Measurements from ENCODE around the gene RAB23. TPM values are rescaled to one million over a fixed set of nuclear protein-coding genes. Genes with fewer than 3 reads are reported as not detected.
"Not testable (repeated sequence)": the region's sequence is repeated elsewhere in the genome, so short reads cannot be mapped to it uniquely, and the experiment has no call there.

RAB23 gene
- total RNA-seq, 1 experiment from 2014 or later, result 13.8 TPM

DNA sequence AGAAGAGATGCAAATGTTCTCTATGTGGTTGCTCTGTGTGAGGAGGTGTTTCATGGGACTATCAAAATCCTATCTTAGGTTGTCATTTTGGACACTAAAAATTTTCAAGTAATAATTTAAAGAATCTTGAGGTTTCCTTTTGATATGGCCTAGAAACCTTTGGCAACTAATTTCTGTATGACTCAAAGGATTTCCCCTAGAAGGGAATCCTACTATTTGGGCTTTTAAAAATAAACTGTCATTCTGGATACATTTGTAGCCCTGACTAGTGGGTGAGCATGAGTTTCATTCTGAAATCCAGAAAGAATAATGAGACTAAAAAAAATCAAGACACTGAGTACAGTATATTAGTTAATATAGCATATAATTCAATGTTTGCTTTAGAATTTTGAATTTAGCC lies 25.5 kb upstream of the RAB23 start:
- DNase-seq, result no peak
- intact Hi-C loops (cut with micrococcal nuclease; ENCODE audit: unreplicated experiment), result no loop called here
- H3K4me2 ChIP-seq, result no peak overlapping the region
- H3K4me1 ChIP-seq (replicated peaks; ENCODE audit: insufficient read depth), result peaks cover 5% of the 10 kb centered on the region
- H3K9me2 ChIP-seq (ENCODE audit: insufficient read depth), result no peaks in the 10 kb centered on the region
- H3F3A ChIP-seq (ENCODE audit: insufficient read depth, low read depth), result no peaks in the 10 kb centered on the region
- H3K4me3 ChIP-seq, result no peak overlapping the region
- H3K36me3 ChIP-seq (ENCODE audit: low read depth), result no peaks in the 10 kb centered on the region
- no peaks in the 10 kb centered on the region for H3K9me3 ChIP-seq (ENCODE audit: insufficient read depth, low read depth)
- ChIA-PET POLR2A (ENCODE audit: unreplicated experiment) (no interaction called here), CTCF (no interaction called here)
- H2AFZ ChIP-seq, result no peak overlapping the region
- no peaks in the 10 kb centered on the region for H4K20me1 ChIP-seq (ENCODE audit: insufficient read depth)
- H3K27ac ChIP-seq, result no peak overlapping the region
- no peaks in the 10 kb centered on the region for H3K27me3 ChIP-seq (ENCODE audit: insufficient read depth, low read depth)
- BruUV-seq (replicated peaks), result no TSS peak
- TF ChIP-seq, protein P1, sequence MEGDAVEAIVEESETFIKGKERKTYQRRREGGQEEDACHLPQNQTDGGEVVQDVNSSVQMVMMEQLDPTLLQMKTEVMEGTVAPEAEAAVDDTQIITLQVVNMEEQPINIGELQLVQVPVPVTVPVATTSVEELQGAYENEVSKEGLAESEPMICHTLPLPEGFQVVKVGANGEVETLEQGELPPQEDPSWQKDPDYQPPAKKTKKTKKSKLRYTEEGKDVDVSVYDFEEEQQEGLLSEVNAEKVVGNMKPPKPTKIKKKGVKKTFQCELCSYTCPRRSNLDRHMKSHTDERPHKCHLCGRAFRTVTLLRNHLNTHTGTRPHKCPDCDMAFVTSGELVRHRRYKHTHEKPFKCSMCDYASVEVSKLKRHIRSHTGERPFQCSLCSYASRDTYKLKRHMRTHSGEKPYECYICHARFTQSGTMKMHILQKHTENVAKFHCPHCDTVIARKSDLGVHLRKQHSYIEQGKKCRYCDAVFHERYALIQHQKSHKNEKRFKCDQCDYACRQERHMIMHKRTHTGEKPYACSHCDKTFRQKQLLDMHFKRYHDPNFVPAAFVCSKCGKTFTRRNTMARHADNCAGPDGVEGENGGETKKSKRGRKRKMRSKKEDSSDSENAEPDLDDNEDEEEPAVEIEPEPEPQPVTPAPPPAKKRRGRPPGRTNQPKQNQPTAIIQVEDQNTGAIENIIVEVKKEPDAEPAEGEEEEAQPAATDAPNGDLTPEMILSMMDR (conservative IDR thresholded peaks at IDR 0.05), result no peak
- no peaks in the 10 kb centered on the region for H3K79me2 ChIP-seq (ENCODE audit: low read depth)

DNA sequence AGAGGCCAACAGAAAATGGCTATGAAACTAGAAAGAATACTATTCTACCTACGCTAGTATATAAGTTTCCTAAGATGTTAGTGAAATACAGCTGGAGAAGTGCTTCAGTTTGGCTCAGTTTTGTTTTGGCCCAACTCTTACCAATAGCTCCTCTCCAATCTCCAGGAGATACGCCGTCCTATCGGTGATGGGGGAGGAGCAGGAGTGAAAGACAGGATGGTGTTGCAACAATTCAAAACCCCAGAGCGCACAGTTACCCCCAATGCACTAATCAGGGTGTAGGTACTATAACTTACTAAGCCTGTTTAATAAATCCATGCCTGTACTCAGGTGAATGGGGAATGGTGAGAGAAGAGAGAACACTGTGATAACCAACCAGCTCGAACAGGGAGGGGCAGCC lies 24.2 kb upstream of the RAB23 start:
- intact Hi-C loops (cut with micrococcal nuclease; ENCODE audit: unreplicated experiment), result no loop called here
- no peak overlapping the region for H3K4me2 ChIP-seq
- H3K27ac ChIP-seq, result no peak overlapping the region
- no peaks in the 10 kb centered on the region for H3F3A ChIP-seq (ENCODE audit: insufficient read depth, low read depth)
- no peaks in the 10 kb centered on the region for H4K20me1 ChIP-seq (ENCODE audit: insufficient read depth)
- H3K4me3 ChIP-seq, result no peak overlapping the region
- CTCF ChIA-PET, result no interaction called here
- H3K36me3 ChIP-seq (ENCODE audit: low read depth), result no peaks in the 10 kb centered on the region
- POLR2A ChIA-PET (ENCODE audit: unreplicated experiment), result no interaction called here
- no peak for TF ChIP-seq EZH2 (IDR thresholded peaks at IDR 0.05; ENCODE audit: low read depth)
- TF ChIP-seq, protein P1 (conservative IDR thresholded peaks at IDR 0.05), result no peak
- peaks cover 12% of the 10 kb centered on the region for H3K4me1 ChIP-seq (replicated peaks; ENCODE audit: insufficient read depth)
- H3K9me2 ChIP-seq (ENCODE audit: insufficient read depth), result no peaks in the 10 kb centered on the region; the same call in 1 of the 2 replicates
- no peaks in the 10 kb centered on the region for H3K27me3 ChIP-seq (ENCODE audit: insufficient read depth, low read depth)
- no peak for DNase-seq
- no peaks in the 10 kb centered on the region for H3K79me2 ChIP-seq (ENCODE audit: low read depth)
- H2AFZ ChIP-seq, result no peak overlapping the region
- BruUV-seq (replicated peaks), result no TSS peak
- no peaks in the 10 kb centered on the region for H3K9me3 ChIP-seq (ENCODE audit: insufficient read depth, low read depth)

DNA sequence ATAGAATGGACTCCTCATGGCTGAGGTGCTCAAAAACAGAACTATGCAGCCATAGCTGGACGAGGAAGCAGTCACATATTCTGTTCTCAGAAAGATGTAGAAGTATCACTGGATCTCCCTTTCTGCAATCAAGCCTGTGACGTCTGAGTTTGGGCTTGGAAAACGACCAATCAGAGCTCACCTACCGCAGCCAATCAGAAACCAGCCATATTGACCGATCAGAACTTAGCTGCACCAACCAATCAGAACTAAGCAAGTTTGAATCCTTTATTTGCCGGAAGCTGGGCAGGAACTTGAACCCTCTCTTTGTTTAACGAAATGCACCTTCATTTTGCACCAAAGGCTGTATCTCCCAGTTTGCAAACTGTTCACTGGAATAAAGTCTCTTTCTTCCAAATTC lies 21.8 kb upstream of the RAB23 start:
- Histone ChIP-seq H3K9me3 (ENCODE audit: insufficient read depth, low read depth) (no peaks in the 10 kb centered on the region), H2AFZ (no peak overlapping the region), H3K79me2 (ENCODE audit: low read depth) (no peaks in the 10 kb centered on the region), H3K9me2 (ENCODE audit: insufficient read depth) (no peaks in the 10 kb centered on the region; the same call in 1 of the 2 replicates), H3K27me3 (ENCODE audit: insufficient read depth, low read depth) (no peaks in the 10 kb centered on the region), H3K36me3 (ENCODE audit: low read depth) (no peaks in the 10 kb centered on the region), H3K4me1 (replicated peaks; ENCODE audit: insufficient read depth) (peaks cover 12% of the 10 kb centered on the region), H4K20me1 (ENCODE audit: insufficient read depth) (no peaks in the 10 kb centered on the region), H3K4me3 (no peak overlapping the region), H3K27ac (no peak overlapping the region), H3K4me2 (no peak overlapping the region), H3F3A (ENCODE audit: insufficient read depth, low read depth) (no peaks in the 10 kb centered on the region)
- no TSS peak for BruUV-seq (replicated peaks)
- no peak for DNase-seq
- TF ChIP-seq EZH2 (IDR thresholded peaks at IDR 0.05; ENCODE audit: low read depth), result no peak
- TF ChIP-seq, protein P1 (conservative IDR thresholded peaks at IDR 0.05), result no peak
- ChIA-PET POLR2A (ENCODE audit: unreplicated experiment) (no interaction called here), CTCF (no interaction called here)
- intact Hi-C loops (cut with micrococcal nuclease; ENCODE audit: unreplicated experiment), result no loop called here

DNA sequence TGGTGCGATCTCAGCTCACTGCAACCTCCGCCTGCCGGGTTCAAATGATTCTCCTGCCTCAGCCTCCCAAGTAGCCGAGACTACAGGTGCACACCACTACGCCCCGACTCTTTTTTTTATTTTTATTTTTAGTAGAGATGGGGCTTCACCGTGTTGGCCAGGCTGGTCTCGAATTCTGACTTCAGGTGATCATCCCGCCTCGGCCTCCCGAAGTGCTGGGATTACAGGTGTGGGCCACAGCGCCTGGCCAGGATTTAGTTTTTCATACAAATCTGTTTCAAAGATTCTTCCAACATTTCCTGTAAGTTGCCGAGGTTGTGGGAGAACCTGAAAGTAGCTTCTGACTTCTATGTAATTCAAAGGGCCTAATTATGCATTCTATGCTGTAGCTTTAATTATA lies 21.4 kb upstream of the RAB23 start:
- H2AFZ ChIP-seq; BruUV-seq (replicated peaks); H3F3A ChIP-seq (ENCODE audit: insufficient read depth, low read depth); H3K4me3 ChIP-seq; H3K9me3 ChIP-seq (ENCODE audit: insufficient read depth, low read depth); H4K20me1 ChIP-seq (ENCODE audit: insufficient read depth); H3K4me2 ChIP-seq; intact Hi-C loops (cut with micrococcal nuclease; ENCODE audit: unreplicated experiment); H3K79me2 ChIP-seq (ENCODE audit: low read depth); H3K36me3 ChIP-seq (ENCODE audit: low read depth); POLR2A ChIA-PET (ENCODE audit: unreplicated experiment); DNase-seq; H3K9me2 ChIP-seq (ENCODE audit: insufficient read depth); CTCF ChIA-PET; H3K27me3 ChIP-seq (ENCODE audit: insufficient read depth, low read depth); H3K27ac ChIP-seq: not testable (repeated sequence)
- peaks cover 12% of the 10 kb centered on the region for H3K4me1 ChIP-seq (replicated peaks; ENCODE audit: insufficient read depth)
